Loucy (cell line): ENCODE results near the gene PLEKHB2.

Experiments used
- CTCF ChIP-seq: fragments of 200-600 bp; sonication (generic); conservative IDR thresholded peaks from 2 replicates; pipeline ENCODE4 v1.5.1; 2014; ENCODE audit warnings: mild to moderate bottlenecking, antibody characterized with exemption, low read length
- EZH2phosphoT487 ChIP-seq: fragments of 200-600 bp; IDR thresholded peaks from 2 replicates; pipeline ENCODE4 v1.6.1; 2018; ENCODE audit warnings: antibody characterized with exemption, mild to moderate bottlenecking, moderate library complexity, borderline replicate concordance

GRCh38 chr2:131125195-131125757 is 20.1 kb downstream of the PLEKHB2 start:
- TF ChIP-seq CTCF (no peak), EZH2phosphoT487 (no peak)
